Neural crest cell (in vitro differentiated cells): ENCODE results near the gene TMEM235. TPM values are rescaled to one million over a fixed set of nuclear protein-coding genes. Genes with fewer than 3 reads are reported as not detected.

Experiments used
- DNase-seq: peaks from one replicate; pipeline ENCODE4 v3.0.0; 2021; ENCODE audit warnings: low read depth, mixed read lengths, low spot score
- H3K27ac Mint-ChIP-seq: one replicate; pipeline ENCODE4 v1.8.0; 2021; ENCODE audit warnings: mild to moderate bottlenecking, mixed read lengths; ENCODE audit not compliant: unreplicated experiment
- H3K27me3 Mint-ChIP-seq: 2 replicates; pipeline ENCODE4 v1.8.0; 2021; ENCODE audit warnings: low read depth, mild to moderate bottlenecking, mixed read lengths
- H3K36me3 Mint-ChIP-seq: 2 replicates; pipeline ENCODE4 v1.8.0; 2021; ENCODE audit warnings: low read depth, mild to moderate bottlenecking, mixed read lengths
- H3K4me1 Mint-ChIP-seq: 2 replicates; pipeline ENCODE4 v1.8.0; 2021; ENCODE audit warnings: mixed read lengths
- H3K4me3 Mint-ChIP-seq: one replicate; pipeline ENCODE4 v1.8.0; 2021; ENCODE audit warnings: mild to moderate bottlenecking, mixed read lengths
- H3K9me3 Mint-ChIP-seq: 2 replicates; pipeline ENCODE4 v1.8.0; 2021; ENCODE audit warnings: mixed read lengths
- total RNA-seq: library from RNA; stranded (reverse); gene quantifications from 2 replicates; pipeline ENCODE4 v1.2.1, GENCODE V29; 2021
- TF ChIP-seq, protein P1 (sequence below): fragments of 200-600 bp; sonication (generic); conservative IDR thresholded peaks from 2 replicates; pipeline ENCODE4 v1.5.0; 2021; ENCODE audit warnings: antibody characterized with exemption, mild to moderate bottlenecking

The TMEM235 gene
- total RNA-seq, 1 donor from 2014 or later = not detected

DNA sequence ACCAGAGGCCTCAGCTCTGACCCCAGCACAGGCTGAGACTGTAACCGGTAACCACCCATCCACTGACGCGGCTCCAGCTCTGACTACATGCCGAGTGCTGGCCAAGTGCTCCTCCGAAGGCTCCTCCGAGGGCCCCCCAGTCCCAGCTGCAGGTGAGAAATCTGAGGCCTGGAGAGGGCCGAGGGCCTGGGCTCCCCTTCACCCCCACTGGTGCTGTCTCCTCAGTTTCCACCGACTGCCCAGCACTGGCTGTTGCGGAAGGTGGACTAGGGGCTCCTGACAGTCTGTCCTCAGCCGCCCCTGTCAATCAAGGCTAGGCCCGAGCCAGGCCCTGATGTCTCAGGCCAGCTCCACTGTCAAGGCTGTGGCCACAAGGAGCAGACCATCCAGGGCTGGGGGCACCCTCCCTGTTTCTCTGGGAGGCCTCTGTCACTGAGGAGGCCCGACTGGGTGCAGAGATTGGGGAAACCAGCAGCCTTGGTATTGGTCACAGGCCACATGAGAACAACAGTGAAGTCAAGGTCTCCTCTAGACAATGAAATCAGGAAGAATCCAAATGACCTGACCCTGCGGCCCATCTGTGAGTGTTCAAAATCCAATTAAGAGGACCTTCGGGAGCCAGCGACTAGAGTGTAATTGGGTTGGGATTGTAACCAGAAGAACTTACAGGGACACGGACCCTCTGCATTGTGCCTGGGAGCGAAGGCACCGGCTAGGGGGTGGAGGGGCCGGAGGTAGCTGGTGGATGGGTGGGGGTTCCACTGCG, 5.1 kb downstream of the TMEM235 start:
- no peak overlapping the region for H3K27ac Mint-ChIP-seq
- no peak overlapping the region for H3K4me3 Mint-ChIP-seq
- TF ChIP-seq, protein P1, sequence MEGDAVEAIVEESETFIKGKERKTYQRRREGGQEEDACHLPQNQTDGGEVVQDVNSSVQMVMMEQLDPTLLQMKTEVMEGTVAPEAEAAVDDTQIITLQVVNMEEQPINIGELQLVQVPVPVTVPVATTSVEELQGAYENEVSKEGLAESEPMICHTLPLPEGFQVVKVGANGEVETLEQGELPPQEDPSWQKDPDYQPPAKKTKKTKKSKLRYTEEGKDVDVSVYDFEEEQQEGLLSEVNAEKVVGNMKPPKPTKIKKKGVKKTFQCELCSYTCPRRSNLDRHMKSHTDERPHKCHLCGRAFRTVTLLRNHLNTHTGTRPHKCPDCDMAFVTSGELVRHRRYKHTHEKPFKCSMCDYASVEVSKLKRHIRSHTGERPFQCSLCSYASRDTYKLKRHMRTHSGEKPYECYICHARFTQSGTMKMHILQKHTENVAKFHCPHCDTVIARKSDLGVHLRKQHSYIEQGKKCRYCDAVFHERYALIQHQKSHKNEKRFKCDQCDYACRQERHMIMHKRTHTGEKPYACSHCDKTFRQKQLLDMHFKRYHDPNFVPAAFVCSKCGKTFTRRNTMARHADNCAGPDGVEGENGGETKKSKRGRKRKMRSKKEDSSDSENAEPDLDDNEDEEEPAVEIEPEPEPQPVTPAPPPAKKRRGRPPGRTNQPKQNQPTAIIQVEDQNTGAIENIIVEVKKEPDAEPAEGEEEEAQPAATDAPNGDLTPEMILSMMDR = no peak
- peaks cover 23% of the 10 kb centered on the region for H3K27me3 Mint-ChIP-seq
- no peaks in the 10 kb centered on the region for H3K36me3 Mint-ChIP-seq
- H3K9me3 Mint-ChIP-seq = no peaks in the 10 kb centered on the region
- peaks cover 2% of the 10 kb centered on the region for H3K4me1 Mint-ChIP-seq
- DNase-seq = no peak

GRCh38 chr17:78237401-78238012, 6.1 kb downstream of the TMEM235 start:
- H3K4me3 Mint-ChIP-seq = no peak overlapping the region

DNA sequence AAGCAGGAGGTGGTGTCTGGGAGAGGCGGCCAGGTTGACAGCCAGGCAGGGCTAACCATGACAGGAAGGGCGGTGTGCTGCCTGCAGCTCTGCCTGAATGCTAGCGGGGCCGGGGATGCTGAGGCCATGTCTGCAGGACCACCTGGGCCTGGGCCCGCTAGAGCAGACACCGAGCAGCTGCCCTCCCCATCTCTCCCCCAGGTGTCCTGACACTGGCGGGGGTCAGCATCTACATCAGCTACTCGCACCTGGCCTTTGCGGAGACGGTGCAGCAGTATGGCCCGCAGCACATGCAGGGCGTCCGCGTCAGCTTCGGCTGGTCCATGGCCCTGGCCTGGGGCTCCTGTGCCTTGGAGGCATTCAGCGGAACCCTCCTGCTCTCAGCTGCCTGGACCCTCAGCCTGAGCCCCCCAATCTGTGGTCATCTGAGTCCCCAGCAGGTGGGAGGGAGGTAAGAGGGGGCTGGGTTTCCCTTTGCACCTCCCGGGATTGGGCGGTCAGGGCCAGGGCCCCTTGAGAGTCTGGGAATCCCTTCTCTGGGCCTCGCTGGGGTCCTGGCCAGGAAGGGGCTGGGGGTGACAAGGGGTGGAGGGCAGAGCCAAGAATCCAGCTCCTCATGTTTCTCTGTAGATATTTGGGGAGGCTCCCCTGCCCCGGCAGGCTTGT, 7.5 kb downstream of the TMEM235 start:
- no peak for DNase-seq
- Mint-ChIP-seq H3K27me3 (peaks cover 7% of the 10 kb centered on the region), H3K27ac (no peak overlapping the region), H3K9me3 (no peaks in the 10 kb centered on the region), H3K4me3 (no peak overlapping the region), H3K36me3 (no peaks in the 10 kb centered on the region), H3K4me1 (peaks cover 4% of the 10 kb centered on the region)
- TF ChIP-seq, protein P1 = no peak

More at GRCh38 chr17:78237401-78238012, 6.1 kb downstream of the TMEM235 start:
- DNase-seq = no peak
- H3K4me1 Mint-ChIP-seq = peaks cover 4% of the 10 kb centered on the region
- no peaks in the 10 kb centered on the region for H3K9me3 Mint-ChIP-seq
- no peak overlapping the region for H3K27ac Mint-ChIP-seq
- H3K36me3 Mint-ChIP-seq = no peaks in the 10 kb centered on the region
- H3K27me3 Mint-ChIP-seq = peaks cover 15% of the 10 kb centered on the region
- TF ChIP-seq, protein P1 = no peak

DNA sequence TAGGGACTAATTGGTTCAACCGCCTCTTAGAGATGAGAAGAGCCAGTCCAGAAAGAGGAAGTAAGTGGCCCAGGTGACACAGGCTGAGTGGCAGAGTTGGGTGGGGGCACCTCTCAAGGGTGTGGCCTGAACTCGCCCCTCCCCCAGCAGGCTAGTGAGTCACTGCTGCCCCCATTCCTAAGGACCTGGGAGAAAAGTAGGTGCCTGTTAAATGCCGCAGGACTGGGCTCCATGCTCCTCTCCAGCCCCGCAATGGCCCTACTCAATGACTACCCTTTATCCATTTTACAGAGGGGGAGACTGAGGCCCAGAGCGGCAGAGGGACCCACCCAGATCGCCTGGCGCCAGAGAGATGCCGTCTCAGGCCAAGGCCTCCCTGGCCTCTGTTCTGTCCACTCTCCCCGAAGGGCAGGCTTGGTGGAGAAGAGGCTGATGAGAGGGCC, 8.1 kb downstream of the TMEM235 start:
- Mint-ChIP-seq H3K36me3 (no peaks in the 10 kb centered on the region), H3K9me3 (no peaks in the 10 kb centered on the region), H3K4me3 (no peak overlapping the region), H3K27me3 (peaks cover 5% of the 10 kb centered on the region), H3K27ac (no peak overlapping the region), H3K4me1 (peaks cover 4% of the 10 kb centered on the region)
- TF ChIP-seq, protein P1 = no peak
- no peak for DNase-seq

DNA sequence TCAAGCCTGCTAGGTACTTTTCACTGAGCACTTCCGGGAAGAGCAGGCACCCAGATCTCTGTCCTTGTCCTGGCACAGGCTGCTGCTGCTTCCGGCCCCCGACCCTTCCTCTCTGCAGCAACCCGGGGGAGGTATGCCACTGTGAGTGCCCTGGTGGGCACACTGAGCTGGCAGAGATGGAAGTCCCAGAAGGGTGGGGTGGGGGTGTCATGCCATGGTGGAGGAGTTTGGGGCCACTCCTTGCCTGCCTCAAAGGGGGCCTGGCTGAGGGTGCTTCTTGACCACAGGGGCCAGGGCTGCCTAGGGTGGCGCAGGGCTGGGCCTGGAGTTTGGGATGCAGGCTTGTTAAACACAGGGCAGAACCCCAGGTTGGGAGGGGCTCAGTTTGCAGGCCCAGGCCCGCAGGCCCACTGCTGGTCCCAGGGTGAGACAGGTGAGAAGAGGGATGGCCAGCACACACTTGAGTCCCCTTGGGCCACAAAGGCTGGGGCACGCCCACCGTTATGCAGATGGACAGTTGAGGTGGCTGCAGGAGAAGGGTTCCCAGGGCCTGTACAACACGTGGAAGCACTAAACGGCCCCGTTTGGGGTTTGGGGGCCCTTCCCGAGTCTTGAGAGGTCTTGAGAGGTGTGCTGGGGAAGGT, 8.7 kb downstream of the TMEM235 start:
- Mint-ChIP-seq H3K36me3 (no peaks in the 10 kb centered on the region), H3K27me3 (no peaks in the 10 kb centered on the region), H3K27ac (no peak overlapping the region), H3K9me3 (no peaks in the 10 kb centered on the region), H3K4me1 (peaks cover 4% of the 10 kb centered on the region), H3K4me3 (no peak overlapping the region)
- TF ChIP-seq, protein P1 = no peak
- no peak for DNase-seq
